K562 treated with DMSO at 1 percent for 4 hours (cell line): ENCODE results near the gene ANKRD7. TPM values are rescaled to one million over a fixed set of nuclear protein-coding genes. Genes with fewer than 3 reads are reported as not detected.

Experiments
- total RNA-seq: library from RNA; unstranded; fragments of 300-600 nt; gene quantifications from 2 replicates; pipeline ENCODE4 v1.2.3, GENCODE V29; 2022; ENCODE audit not compliant: insufficient read depth

The ANKRD7 gene
- total RNA-seq: not detected in 2 replicates

GRCh38 chr7:118224521-118224920, at the start of gene ANKRD7:
Gene ANKRD7, plus strand, starts transcription at chr7:118224704. Its CDS starts 127 bp downstream, at chr7:118224831.

GRCh38 chr7:118183786-118184564, 40.5 kb upstream of the ANKRD7 start, which contains the start of gene LSM8:
Gene LSM8, plus strand, starts transcription at chr7:118184164. Its CDS starts 60 bp downstream, at chr7:118184224.

Other genes starting within 250 kb of the ANKRD7 start
- gene LSM8, start 40.5 kb upstream of the ANKRD7 start, total RNA-seq: 69.2 and 73.6 TPM in 2 replicates